Neural cell (in vitro differentiated cells): Measurements from ENCODE around the gene ENSA. TPM values are rescaled to one million over a fixed set of nuclear protein-coding genes. Genes with fewer than 3 reads are reported as not detected.
"Not testable (repeated sequence)": the region's sequence is repeated elsewhere in the genome, so short reads cannot be mapped to it uniquely, and the experiment has no call there.

Source experiments
- H2AFZ ChIP-seq: fragments of 200-600, 300-800 bp; sonication (generic), shearing (Covaris generic); 2 replicates; pipeline ENCODE4 v1.6.0; 2014; ENCODE audit warnings: low read depth, mild to moderate bottlenecking, antibody characterized with exemption, low read length, moderate library complexity
- H3F3A ChIP-seq: fragments of 200-600 bp; shearing (Covaris generic); 2 replicates; pipeline ENCODE4 v1.6.1; 2016; ENCODE audit warnings: mild to moderate bottlenecking, moderate library complexity, mixed read lengths, antibody characterized with exemption, low read length; ENCODE audit not compliant: insufficient read depth, poor library complexity, severe bottlenecking
- H3K27ac ChIP-seq: fragments of 200-600, 300-800 bp; sonication (generic), shearing (Covaris generic); 2 replicates; pipeline ENCODE4 v1.5.1; 2014; ENCODE audit warnings: mild to moderate bottlenecking, low read length, moderate library complexity
- H3K27me3 ChIP-seq: fragments of 300-800, 200-600 bp; sonication (generic), shearing (Covaris generic); 2 replicates; pipeline ENCODE4 v1.6.0; 2014; ENCODE audit warnings: mild to moderate bottlenecking, low read depth, low read length, moderate library complexity; ENCODE audit not compliant: insufficient read depth
- H3K36me3 ChIP-seq: fragments of 300-800, 200-600 bp; sonication (generic), shearing (Covaris generic); 2 replicates; pipeline ENCODE4 v1.5.1; 2014; ENCODE audit warnings: mild to moderate bottlenecking, antibody characterized with exemption, low read length, moderate library complexity; ENCODE audit not compliant: insufficient read depth
- H3K4me2 ChIP-seq: fragments of 300-800, 200-600 bp; sonication (generic), shearing (Covaris generic); 2 replicates; pipeline ENCODE4 v1.6.0; 2014; ENCODE audit warnings: mild to moderate bottlenecking, low read length
- H3K4me3 ChIP-seq: fragments of 300-800, 200-600 bp; sonication (generic), shearing (Covaris generic); 2 replicates; pipeline ENCODE4 v1.5.1; 2014; ENCODE audit warnings: mild to moderate bottlenecking, low read length, moderate library complexity
- H3K79me2 ChIP-seq: fragments of 200-600 bp; shearing (Covaris generic); replicated peaks from 2 replicates; pipeline ENCODE4 v1.6.0; 2014; ENCODE audit warnings: mild to moderate bottlenecking, low read length, moderate library complexity; ENCODE audit not compliant: insufficient read depth
- H3K9ac ChIP-seq: fragments of 300-800, 200-600 bp; sonication (generic), shearing (Covaris generic); 2 replicates; pipeline ENCODE4 v1.6.1; 2016; ENCODE audit warnings: mild to moderate bottlenecking, low read length, mixed read lengths
- H3K9me2 ChIP-seq: fragments of 200-600 bp; shearing (Covaris generic); 2 replicates; pipeline ENCODE4 v1.6.1; 2016; ENCODE audit warnings: mild to moderate bottlenecking, low read length, mixed read lengths; ENCODE audit not compliant: insufficient read depth
- H3K9me3 ChIP-seq: fragments of 200-600, 300-800 bp; sonication (generic), shearing (Covaris generic); 2 replicates; pipeline ENCODE4 v1.6.1; 2016; ENCODE audit warnings: mild to moderate bottlenecking, mixed run types, low read length, moderate library complexity, mixed read lengths
- H4K20me1 ChIP-seq: fragments of 200-600 bp; shearing (Covaris generic); 2 replicates; pipeline ENCODE4 v1.6.1; 2016; ENCODE audit warnings: mild to moderate bottlenecking, mixed run types; ENCODE audit not compliant: insufficient read depth
- CTCF ChIP-seq: fragments of 450-650 bp; IDR thresholded peaks from 2 replicates; pipeline ENCODE4 v1.5.1; 2014; ENCODE audit warnings: antibody characterized with exemption, mild to moderate bottlenecking, moderate library complexity; ENCODE audit not compliant: poor library complexity, severe bottlenecking
- EP300 ChIP-seq: fragments of 450-650 bp; conservative IDR thresholded peaks from 2 replicates; pipeline ENCODE4 v1.6.1; 2014; ENCODE audit warnings: antibody characterized with exemption, mild to moderate bottlenecking, moderate library complexity; ENCODE audit not compliant: poor library complexity, severe bottlenecking
- EZH2 ChIP-seq: fragments of 200-600, 300-800 bp; shearing (Covaris generic), sonication (generic); IDR thresholded peaks from 2 replicates; pipeline ENCODE4 v1.6.1; 2014; ENCODE audit warnings: antibody characterized with exemption, low read length, borderline replicate concordance, mild to moderate bottlenecking; ENCODE audit not compliant: insufficient read depth, poor library complexity, severe bottlenecking
- MXI1 ChIP-seq: fragments of 450-650 bp; conservative IDR thresholded peaks from 2 replicates; pipeline ENCODE4 v1.6.1; 2014; ENCODE audit warnings: antibody characterized with exemption, mild to moderate bottlenecking; ENCODE audit not compliant: poor library complexity, severe bottlenecking
- POLR2AphosphoS5 ChIP-seq: IDR thresholded peaks from 2 replicates; pipeline ENCODE4 v1.6.1; 2012
- RAD21 ChIP-seq: fragments of 450-650 bp; conservative IDR thresholded peaks from 2 replicates; pipeline ENCODE4 v1.6.1; 2014; ENCODE audit warnings: antibody characterized with exemption, mild to moderate bottlenecking, moderate library complexity
- SMC3 ChIP-seq: fragments of 450-650 bp; conservative IDR thresholded peaks from 2 replicates; pipeline ENCODE4 v1.6.1; 2014; ENCODE audit warnings: antibody characterized with exemption, mild to moderate bottlenecking, moderate library complexity; ENCODE audit not compliant: poor library complexity
- TAF1 ChIP-seq: IDR thresholded peaks from 2 replicates; pipeline ENCODE4 v1.6.1; 2012; ENCODE audit warnings: low read depth
- polyA plus RNA-seq: library from polyadenylated mRNA; depleted of rRNA; stranded (reverse); fragments of >200 nt; gene quantifications from 2 replicates; pipeline ENCODE4 v1.2.3, GENCODE V29; 2014
- TF ChIP-seq, protein P1 (sequence below): IDR thresholded peaks from 2 replicates; pipeline ENCODE4 v1.6.1; 2012; ENCODE audit warnings: borderline replicate concordance

Gene ENSA
- polyA plus RNA-seq, 1 donor from 2014 or later = 230 TPM

DNA sequence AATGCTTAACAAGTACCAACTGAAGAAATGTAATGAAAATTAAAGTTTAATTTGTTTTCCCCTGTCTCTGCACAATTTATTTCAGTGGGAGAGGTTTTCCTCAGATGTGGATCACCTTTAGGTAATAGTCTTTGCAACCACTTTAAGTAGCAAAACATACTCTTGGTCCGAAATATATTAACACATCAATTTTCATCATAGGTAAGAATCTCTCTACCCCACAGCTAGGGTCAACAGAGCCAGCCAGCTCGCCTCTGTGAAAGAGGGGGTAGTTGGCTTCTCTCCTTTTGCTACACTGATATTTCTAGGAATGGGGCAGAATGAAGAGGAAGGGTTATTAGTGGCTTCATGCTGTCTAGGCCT, 25.2 kb downstream of the ENSA start:
- Histone ChIP-seq H3K9ac (no peak overlapping the region), H3K4me2 (no peak overlapping the region), H4K20me1 (no peaks in the 10 kb centered on the region), H3K9me3 (no peaks in the 10 kb centered on the region), H3K36me3 (no peaks in the 10 kb centered on the region), H3K9me2 (no peaks in the 10 kb centered on the region), H3K27ac (no peak overlapping the region), H3K4me3 (no peak overlapping the region), H3K79me2 (peaks cover 3% of the 10 kb centered on the region), H2AFZ (no peak overlapping the region), H3K27me3 (no peaks in the 10 kb centered on the region), H3F3A (no peaks in the 10 kb centered on the region)
- no peak for TF ChIP-seq CTCF
- TF ChIP-seq RAD21 = no peak

DNA sequence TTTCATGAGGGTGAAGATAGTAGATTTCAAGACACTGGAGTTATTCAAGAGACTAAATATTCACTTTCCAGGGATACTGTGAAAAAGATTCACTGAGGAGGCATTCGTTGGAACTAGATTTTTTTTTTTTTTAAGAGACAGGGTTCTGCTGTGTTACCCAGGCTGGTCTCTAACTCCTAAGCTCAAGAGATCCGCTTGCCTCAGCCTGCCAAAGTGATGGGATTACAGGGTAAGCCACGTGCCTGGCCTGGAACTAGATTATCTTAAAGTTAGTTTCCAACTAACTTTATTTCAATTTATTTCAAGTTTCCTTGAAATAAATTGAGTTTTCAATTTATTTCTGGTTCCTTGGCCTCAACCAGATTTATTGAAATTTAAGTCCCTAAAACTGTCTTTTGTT, 25.7 kb downstream of the ENSA start:
- Histone ChIP-seq H3K9me2 (no peaks in the 10 kb centered on the region), H2AFZ (no peak overlapping the region), H3K4me2 (no peak overlapping the region), H3K9me3 (no peaks in the 10 kb centered on the region), H3K4me3 (no peak overlapping the region), H3K27ac (no peak overlapping the region), H3K9ac (no peak overlapping the region), H3F3A (no peaks in the 10 kb centered on the region), H3K27me3 (no peaks in the 10 kb centered on the region), H3K36me3 (no peaks in the 10 kb centered on the region), H4K20me1 (no peaks in the 10 kb centered on the region), H3K79me2 (peaks cover 3% of the 10 kb centered on the region)
- TF ChIP-seq SMC3 = no peak
- TF ChIP-seq MXI1 = no peak
- TF ChIP-seq POLR2AphosphoS5 = no peak
- TF ChIP-seq EP300 = no peak
- TF ChIP-seq CTCF = no peak
- TF ChIP-seq, protein P1, sequence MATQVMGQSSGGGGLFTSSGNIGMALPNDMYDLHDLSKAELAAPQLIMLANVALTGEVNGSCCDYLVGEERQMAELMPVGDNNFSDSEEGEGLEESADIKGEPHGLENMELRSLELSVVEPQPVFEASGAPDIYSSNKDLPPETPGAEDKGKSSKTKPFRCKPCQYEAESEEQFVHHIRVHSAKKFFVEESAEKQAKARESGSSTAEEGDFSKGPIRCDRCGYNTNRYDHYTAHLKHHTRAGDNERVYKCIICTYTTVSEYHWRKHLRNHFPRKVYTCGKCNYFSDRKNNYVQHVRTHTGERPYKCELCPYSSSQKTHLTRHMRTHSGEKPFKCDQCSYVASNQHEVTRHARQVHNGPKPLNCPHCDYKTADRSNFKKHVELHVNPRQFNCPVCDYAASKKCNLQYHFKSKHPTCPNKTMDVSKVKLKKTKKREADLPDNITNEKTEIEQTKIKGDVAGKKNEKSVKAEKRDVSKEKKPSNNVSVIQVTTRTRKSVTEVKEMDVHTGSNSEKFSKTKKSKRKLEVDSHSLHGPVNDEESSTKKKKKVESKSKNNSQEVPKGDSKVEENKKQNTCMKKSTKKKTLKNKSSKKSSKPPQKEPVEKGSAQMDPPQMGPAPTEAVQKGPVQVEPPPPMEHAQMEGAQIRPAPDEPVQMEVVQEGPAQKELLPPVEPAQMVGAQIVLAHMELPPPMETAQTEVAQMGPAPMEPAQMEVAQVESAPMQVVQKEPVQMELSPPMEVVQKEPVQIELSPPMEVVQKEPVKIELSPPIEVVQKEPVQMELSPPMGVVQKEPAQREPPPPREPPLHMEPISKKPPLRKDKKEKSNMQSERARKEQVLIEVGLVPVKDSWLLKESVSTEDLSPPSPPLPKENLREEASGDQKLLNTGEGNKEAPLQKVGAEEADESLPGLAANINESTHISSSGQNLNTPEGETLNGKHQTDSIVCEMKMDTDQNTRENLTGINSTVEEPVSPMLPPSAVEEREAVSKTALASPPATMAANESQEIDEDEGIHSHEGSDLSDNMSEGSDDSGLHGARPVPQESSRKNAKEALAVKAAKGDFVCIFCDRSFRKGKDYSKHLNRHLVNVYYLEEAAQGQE = no peak
- TF ChIP-seq TAF1 = no peak
- no peak for TF ChIP-seq EZH2
- TF ChIP-seq RAD21 = no peak

- not testable (repeated sequence) for H3K9ac ChIP-seq, H3K4me3 ChIP-seq, H3K27ac ChIP-seq
Observed at GRCh38 chr1:150602372-150602771, 27.0 kb downstream of the ENSA start.

More at GRCh38 chr1:150602372-150602771, 27.0 kb downstream of the ENSA start:
- H3K4me2 ChIP-seq, H3K79me2 ChIP-seq, H3K9me2 ChIP-seq, H3K9me3 ChIP-seq, H3F3A ChIP-seq, H3K27me3 ChIP-seq, H3K36me3 ChIP-seq, H2AFZ ChIP-seq, H4K20me1 ChIP-seq: not testable (repeated sequence)
